IMR-90 (cell line): ENCODE data around the gene NFATC1. TPM values are rescaled to one million over a fixed set of nuclear protein-coding genes. Genes with fewer than 3 reads are reported as not detected.

Experiments
- ATAC-seq: fragments of 200-7000 bp; cut with Tn5 transposase; 2 replicates; pipeline ENCODE4 v1.9.1; 2020; ENCODE audit warnings: low read depth, mild to moderate bottlenecking, moderate library complexity
- BruUV-seq: library from RNA; stranded (reverse); fragments of 400-500 nt; replicated peaks from 2 replicates; lab custom pipeline; 2021; lab: Mats Ljungman, UMichigan
- CTCF ChIA-PET: fragments of 300-600 bp; formaldehyde crosslinking; extraction: SDS; loops from one replicate; lab custom pipeline; 2021; ENCODE audit warnings: antibody characterized with exemption; lab: Yijun Ruan, JAX
- POLR2A ChIA-PET: fragments of 300-600 bp; sonication (Branson Sonifier 250); formaldehyde crosslinking; loops from one replicate; lab custom pipeline; 2022; ENCODE audit warnings: antibody characterized with exemption; ENCODE audit not compliant: unreplicated experiment; lab: Charles Lee
- DNase-seq: peaks from one replicate; pipeline ENCODE4 v3.0.0; 2013
- H2AFZ ChIP-seq: replicated peaks from 2 replicates; pipeline ENCODE3; 2013; ENCODE audit warnings: low read length, mild to moderate bottlenecking; ENCODE audit not compliant: poor library complexity
- H2AK5ac ChIP-seq: 2 replicates; pipeline ENCODE4 v1.6.1; 2013; ENCODE audit warnings: low read depth, low read length, inconsistent platforms
- H2AK9ac ChIP-seq: replicated peaks from 2 replicates; pipeline ENCODE3; 2013; ENCODE audit warnings: mild to moderate bottlenecking, low read depth, low read length, moderate library complexity; ENCODE audit not compliant: poor library complexity
- H2BK120ac ChIP-seq: 2 replicates; pipeline ENCODE4 v1.6.1; 2013; ENCODE audit warnings: low read depth, low read length, inconsistent platforms
- H2BK15ac ChIP-seq: 3 replicates; pipeline ENCODE4 v1.6.1; 2013; ENCODE audit warnings: low read depth, low read length, inconsistent platforms
- H2BK20ac ChIP-seq: 2 replicates; pipeline ENCODE4 v1.6.1; 2013; ENCODE audit warnings: low read depth, mild to moderate bottlenecking, inconsistent platforms, low read length, moderate library complexity
- H2BK5ac ChIP-seq: 2 replicates; pipeline ENCODE4 v1.6.1; 2013; ENCODE audit warnings: mild to moderate bottlenecking, low read depth, low read length, inconsistent platforms; ENCODE audit not compliant: poor library complexity, severe bottlenecking
- H3K14ac ChIP-seq: replicated peaks from 2 replicates; pipeline ENCODE4 v1.6.1; 2013; ENCODE audit warnings: low read depth, low read length, inconsistent platforms
- H3K18ac ChIP-seq: 2 replicates; pipeline ENCODE4 v1.6.1; 2013; ENCODE audit warnings: low read depth, low read length, control low read depth
- H3K23ac ChIP-seq: 2 replicates; pipeline ENCODE4 v1.6.1; 2013; ENCODE audit warnings: low read depth, low read length, inconsistent platforms
- H3K27ac ChIP-seq: 2 replicates; pipeline ENCODE4 v1.5.1; 2013; ENCODE audit warnings: mild to moderate bottlenecking, control low read depth, low read length; ENCODE audit not compliant: insufficient read depth
- H3K27me3 ChIP-seq: 2 replicates; pipeline ENCODE4 v1.6.1; 2013; ENCODE audit warnings: low read length; ENCODE audit not compliant: control insufficient read depth, insufficient read depth
- H3K36me3 ChIP-seq: 2 replicates; pipeline ENCODE4 v1.6.1; 2013; ENCODE audit warnings: low read length, mixed read lengths; ENCODE audit not compliant: control insufficient read depth, insufficient read depth
- H3K4ac ChIP-seq: 2 replicates; pipeline ENCODE4 v1.6.1; 2013; ENCODE audit warnings: low read depth, low read length, inconsistent platforms
- H3K4me1 ChIP-seq: 2 replicates; pipeline ENCODE4 v1.6.1; 2013; ENCODE audit warnings: low read length, mixed read lengths; ENCODE audit not compliant: control insufficient read depth, insufficient read depth
- H3K4me2 ChIP-seq: 2 replicates; pipeline ENCODE4 v1.6.1; 2013; ENCODE audit warnings: low read depth, mild to moderate bottlenecking, control low read depth, low read length, moderate library complexity
- H3K4me3 ChIP-seq: 2 replicates; pipeline ENCODE4 v1.5.1; 2013; ENCODE audit warnings: low read depth, mild to moderate bottlenecking, control low read depth, low read length, moderate library complexity; ENCODE audit not compliant: insufficient read depth
- H3K56ac ChIP-seq: 2 replicates; pipeline ENCODE4 v1.6.1; 2013; ENCODE audit warnings: low read length, inconsistent platforms; ENCODE audit not compliant: insufficient read depth; ENCODE audit errors: extremely low read depth
- H3K79me1 ChIP-seq, 2 experiments: 2 replicates each; pipeline ENCODE4 v1.6.1; 2013; ENCODE audit warnings: low read length in 2 of 2, inconsistent platforms in 1 of 2, low read depth in 1 of 2
- H3K9ac ChIP-seq: 2 replicates; pipeline ENCODE4 v1.6.1; 2013; ENCODE audit warnings: low read depth, low read length, control low read depth
- H3K9me1 ChIP-seq: 2 replicates; pipeline ENCODE4 v1.6.1; 2013; ENCODE audit warnings: low read length, inconsistent platforms; ENCODE audit not compliant: insufficient read depth
- H3K9me3 ChIP-seq: 2 replicates; pipeline ENCODE4 v1.6.1; 2013; ENCODE audit warnings: low read length; ENCODE audit not compliant: control insufficient read depth, insufficient read depth
- H4K20me1 ChIP-seq: 2 replicates; pipeline ENCODE4 v1.6.1; 2013; ENCODE audit warnings: low read length, inconsistent platforms; ENCODE audit not compliant: insufficient read depth
- H4K5ac ChIP-seq: 2 replicates; pipeline ENCODE4 v1.6.1; 2013; ENCODE audit warnings: mild to moderate bottlenecking, low read depth, low read length, control low read depth
- H4K8ac ChIP-seq, 2 experiments: 2 replicates each; pipeline ENCODE4 v1.6.1; 2013; ENCODE audit warnings: low read depth in 2 of 2, low read length in 2 of 2, control low read depth in 1 of 2, inconsistent platforms in 1 of 2
- H4K91ac ChIP-seq: 2 replicates; pipeline ENCODE4 v1.6.1; 2013; ENCODE audit warnings: low read depth, low read length, inconsistent platforms; ENCODE audit not compliant: insufficient read depth
- BHLHE40 ChIP-seq: fragments of 150-350 bp; IDR thresholded peaks from 2 replicates; pipeline ENCODE4 v1.6.1; 2016; ENCODE audit warnings: mild to moderate bottlenecking, low read depth, low read length
- CEBPB ChIP-seq: IDR thresholded peaks from 2 replicates; pipeline ENCODE4 v1.6.1; 2012; ENCODE audit warnings: low read depth, low read length, improper control_type of control experiment
- CHD1 ChIP-seq: IDR thresholded peaks from 2 replicates; pipeline ENCODE4 v1.6.1; 2012; ENCODE audit warnings: low read depth, low read length, improper control_type of control experiment
- ELK1 ChIP-seq: fragments of 150-350 bp; IDR thresholded peaks from 2 replicates; pipeline ENCODE4 v1.6.1; 2016; ENCODE audit warnings: low read depth, mild to moderate bottlenecking, low read length, moderate library complexity, borderline replicate concordance
- FOS ChIP-seq: fragments of 150-350 bp; IDR thresholded peaks from 2 replicates; pipeline ENCODE4 v1.6.1; 2016; ENCODE audit warnings: low read depth, low read length
- MAFK ChIP-seq: IDR thresholded peaks from 2 replicates; pipeline ENCODE4 v1.6.1; 2012; ENCODE audit warnings: low read depth, low read length, improper control_type of control experiment
- MAZ ChIP-seq: IDR thresholded peaks from 2 replicates; pipeline ENCODE4 v1.6.1; 2012; ENCODE audit warnings: low read depth, mild to moderate bottlenecking, low read length, improper control_type of control experiment, moderate library complexity, borderline replicate concordance
- MXI1 ChIP-seq: IDR thresholded peaks from 2 replicates; pipeline ENCODE4 v1.6.1; 2012; ENCODE audit warnings: low read depth, mild to moderate bottlenecking, low read length, moderate library complexity, borderline replicate concordance
- NFE2L2 ChIP-seq: fragments of 150-350 bp; IDR thresholded peaks from 2 replicates; pipeline ENCODE4 v1.6.1; 2016; ENCODE audit warnings: low read depth, mild to moderate bottlenecking, low read length
- POLR2A ChIP-seq: IDR thresholded peaks from 2 replicates; pipeline ENCODE4 v1.6.1; 2012; ENCODE audit warnings: mild to moderate bottlenecking, low read depth, low read length
- RAD21 ChIP-seq: IDR thresholded peaks from 2 replicates; pipeline ENCODE4 v1.6.1; 2012; ENCODE audit warnings: low read length, improper control_type of control experiment
- RCOR1 ChIP-seq: IDR thresholded peaks from 2 replicates; pipeline ENCODE4 v1.6.1; 2012; ENCODE audit warnings: mild to moderate bottlenecking, low read length, improper control_type of control experiment; ENCODE audit not compliant: insufficient replicate concordance
- RFX5 ChIP-seq: IDR thresholded peaks from 2 replicates; pipeline ENCODE4 v1.8.0; 2012; ENCODE audit warnings: low read depth, mild to moderate bottlenecking, low read length, moderate library complexity
- SMC3 ChIP-seq: fragments of 150-350 bp; IDR thresholded peaks from 2 replicates; pipeline ENCODE4 v1.6.1; 2016; ENCODE audit warnings: low read depth, mild to moderate bottlenecking, antibody characterized with exemption, low read length, moderate library complexity
- WGBS, 2 experiments: methylation state at CpG; one replicate each; pipeline versions ENCODE4 v1.1.5 to v1.1.7; 2013; ENCODE audit warnings: missing lambda C conversion rate in 2 of 2; ENCODE audit not compliant: insufficient read length in 1 of 2; ENCODE audit errors: extremely low coverage in 2 of 2; 5-methylcytosine and 5-hydroxymethylcytosine counted together
- dilution Hi-C: fragments of 300-500 bp; cut with HindIII; formaldehyde crosslinking; loops from one replicate; pipeline ENCODE4 v1.14.3; 2018; ENCODE audit warnings: low sequenced_read_pairs; ENCODE audit not compliant: unreplicated experiment
- in situ Hi-C: fragments of 300-500 bp; cut with MboI; formaldehyde crosslinking; loops from 3 replicates; pipeline ENCODE4 v1.14.3; 2019; ENCODE audit warnings: low sequenced_read_pairs, inconsistent platforms, mixed read lengths
- intact Hi-C: fragments of 100-400 bp; cut with micrococcal nuclease; formaldehyde crosslinking; loops from 2 replicates; pipeline ENCODE4 v1.10.0; 2022
- polyA plus RNA-seq, 3 experiments: library from polyadenylated mRNA; depleted of rRNA; stranded (reverse); fragments of >200 nt; gene quantifications; 2 replicates each; pipeline ENCODE4 v1.2.3, GENCODE V29; 2012; ENCODE audit warnings: low replicate concordance in 1 of 3
- total RNA-seq: library from RNA; depleted of rRNA; stranded (reverse); fragments of >200 nt; gene quantifications from 2 replicates; pipeline ENCODE4 v1.2.3, GENCODE V29; 2012
- TF ChIP-seq, protein P1 (sequence below): fragments of 150-350 bp; IDR thresholded peaks from 2 replicates; pipeline ENCODE4 v1.6.1; 2017; ENCODE audit warnings: mild to moderate bottlenecking, antibody characterized with exemption, low read length, low read depth
- TF ChIP-seq, protein P2 (sequence below): conservative IDR thresholded peaks from 2 replicates; pipeline ENCODE4 v1.5.1; 2012; ENCODE audit warnings: mild to moderate bottlenecking, low read depth, low read length, improper control_type of control experiment

The NFATC1 gene
- total and polyA plus RNA-seq, 2 of the 4 experiments (the other 2 are of a cell fraction), result 0.36 to 1.8 TPM

GRCh38 chr18:79510046-79510685 is 114.4 kb downstream of the NFATC1 start:
- Histone ChIP-seq H4K8ac (no peak overlapping the region), H3K36me3 (no peaks in the 10 kb centered on the region), H3K56ac (no peak overlapping the region), H3K23ac (no peak overlapping the region), H2AFZ (no peak overlapping the region), H2BK15ac (no peak overlapping the region), H2AK9ac (no peak overlapping the region), H2BK120ac (no peak overlapping the region), H2BK20ac (no peak overlapping the region), H3K4ac (no peak overlapping the region), H3K9me1 (no peaks in the 10 kb centered on the region), H3K14ac (no peak overlapping the region), H3K27ac (no peak overlapping the region), H3K4me3 (no peak overlapping the region), H3K9me3 (peaks cover 4% of the 10 kb centered on the region; the same call in 1 of the 2 replicates), H3K4me1 (peaks cover 5% of the 10 kb centered on the region; the same call in 1 of the 2 replicates), H2BK5ac (no peak overlapping the region), H4K5ac (no peak overlapping the region), H3K9ac (no peak overlapping the region), H4K91ac (no peak overlapping the region), H2AK5ac (no peak overlapping the region), H3K27me3 (no peaks in the 10 kb centered on the region), H3K4me2 (no peak overlapping the region), H3K18ac (no peak overlapping the region), H3K79me1 (no peaks in the 10 kb centered on the region), H4K20me1 (no peaks in the 10 kb centered on the region)
- ChIA-PET POLR2A (no interaction called here), CTCF (no interaction called here)
- intact Hi-C loops (no loop called here), dilution Hi-C loops (no loop called here), in situ Hi-C loops (no loop called here)
- TF ChIP-seq CEBPB (no peak), NFE2L2 (no peak), CHD1 (no peak), MXI1 (no peak), RCOR1 (no peak), ELK1 (no peak), SMC3 (no peak), MAFK (no peak), BHLHE40 (no peak), POLR2A (no peak), RFX5 (no peak), RAD21 (no peak), MAZ (no peak), FOS (no peak)
- TF ChIP-seq, protein P1, sequence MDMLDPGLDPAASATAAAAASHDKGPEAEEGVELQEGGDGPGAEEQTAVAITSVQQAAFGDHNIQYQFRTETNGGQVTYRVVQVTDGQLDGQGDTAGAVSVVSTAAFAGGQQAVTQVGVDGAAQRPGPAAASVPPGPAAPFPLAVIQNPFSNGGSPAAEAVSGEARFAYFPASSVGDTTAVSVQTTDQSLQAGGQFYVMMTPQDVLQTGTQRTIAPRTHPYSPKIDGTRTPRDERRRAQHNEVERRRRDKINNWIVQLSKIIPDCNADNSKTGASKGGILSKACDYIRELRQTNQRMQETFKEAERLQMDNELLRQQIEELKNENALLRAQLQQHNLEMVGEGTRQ, result no peak
- TF ChIP-seq, protein P2, sequence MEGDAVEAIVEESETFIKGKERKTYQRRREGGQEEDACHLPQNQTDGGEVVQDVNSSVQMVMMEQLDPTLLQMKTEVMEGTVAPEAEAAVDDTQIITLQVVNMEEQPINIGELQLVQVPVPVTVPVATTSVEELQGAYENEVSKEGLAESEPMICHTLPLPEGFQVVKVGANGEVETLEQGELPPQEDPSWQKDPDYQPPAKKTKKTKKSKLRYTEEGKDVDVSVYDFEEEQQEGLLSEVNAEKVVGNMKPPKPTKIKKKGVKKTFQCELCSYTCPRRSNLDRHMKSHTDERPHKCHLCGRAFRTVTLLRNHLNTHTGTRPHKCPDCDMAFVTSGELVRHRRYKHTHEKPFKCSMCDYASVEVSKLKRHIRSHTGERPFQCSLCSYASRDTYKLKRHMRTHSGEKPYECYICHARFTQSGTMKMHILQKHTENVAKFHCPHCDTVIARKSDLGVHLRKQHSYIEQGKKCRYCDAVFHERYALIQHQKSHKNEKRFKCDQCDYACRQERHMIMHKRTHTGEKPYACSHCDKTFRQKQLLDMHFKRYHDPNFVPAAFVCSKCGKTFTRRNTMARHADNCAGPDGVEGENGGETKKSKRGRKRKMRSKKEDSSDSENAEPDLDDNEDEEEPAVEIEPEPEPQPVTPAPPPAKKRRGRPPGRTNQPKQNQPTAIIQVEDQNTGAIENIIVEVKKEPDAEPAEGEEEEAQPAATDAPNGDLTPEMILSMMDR, result no peak
- DNase-seq (no peak), ATAC-seq (no peak)
- no TSS peak for BruUV-seq
- 78% methylated on average over 6 of the region's 20 CpGs; no CpG with 5 or more reads in 1 of the 2 experiments for WGBS, 2 experiments
